Activated CD8-positive, alpha-beta T cell treated with anti-CD3 and anti-CD28 coated beads for 36 hours (primary cell): ENCODE measurements around the gene ITPR1. TPM values are rescaled to one million over a fixed set of nuclear protein-coding genes. Genes with fewer than 3 reads are reported as not detected.

ENCODE experiments used
- ATAC-seq: fragments of 200-7000 bp; cut with Tn5 transposase; one replicate; pipeline ENCODE4 v1.10.0; 2021; ENCODE audit warnings: mild to moderate bottlenecking, moderate library complexity
- CTCF ChIA-PET: fragments of 350-600 bp; sonication (Branson Sonifier 250); formaldehyde crosslinking; loops from one replicate; lab custom pipeline; 2021; ENCODE audit warnings: antibody characterized with exemption; lab: Charles Lee
- POLR2A ChIA-PET: fragments of 350-600 bp; sonication (Branson Sonifier 250); formaldehyde crosslinking; loops from one replicate; lab custom pipeline; 2021; ENCODE audit warnings: antibody characterized with exemption; lab: Charles Lee
- DNase-seq: peaks from one replicate; pipeline ENCODE4 v3.0.0-alpha.2; 2020
- H3K27ac Mint-ChIP-seq: one replicate; pipeline ENCODE4 v1.8.0; 2021; ENCODE audit warnings: mild to moderate bottlenecking, mixed read lengths
- H3K27me3 Mint-ChIP-seq: one replicate; pipeline ENCODE4 v1.8.0; 2021; ENCODE audit warnings: mixed read lengths
- H3K36me3 Mint-ChIP-seq: one replicate; pipeline ENCODE4 v1.8.0; 2021; ENCODE audit warnings: low read depth, mixed read lengths
- H3K4me1 Mint-ChIP-seq: one replicate; pipeline ENCODE4 v1.8.0; 2021; ENCODE audit warnings: low read depth, mixed read lengths
- H3K4me3 Mint-ChIP-seq: one replicate; pipeline ENCODE4 v1.8.0; 2021; ENCODE audit warnings: mild to moderate bottlenecking, moderate library complexity, mixed read lengths
- H3K9me3 Mint-ChIP-seq: one replicate; pipeline ENCODE4 v1.8.0; 2021; ENCODE audit warnings: mixed read lengths
- CTCF ChIP-seq: fragments of 200-600 bp; IDR thresholded peaks from one replicate; pipeline ENCODE4 v1.8.0; 2022; ENCODE audit warnings: antibody characterized with exemption, mild to moderate bottlenecking
- intact Hi-C: fragments of 100-400 bp; cut with micrococcal nuclease; formaldehyde crosslinking; loops from one replicate; pipeline ENCODE4 v1.10.0; 2022
- total RNA-seq, 2 experiments: library from RNA; stranded (reverse); gene quantifications; one replicate each; pipeline ENCODE4 v1.2.3, GENCODE V29; 2021

ITPR1 gene
- total RNA-seq, 2 experiments from 2014 or later = 93.9 to 98.2 TPM

GRCh38 chr3:4515916-4516579 lies 22.9 kb downstream of the ITPR1 start:
- Mint-ChIP-seq H3K27me3 (no peaks in the 10 kb centered on the region), H3K27ac (no peak overlapping the region), H3K9me3 (no peaks in the 10 kb centered on the region), H3K4me3 (no peak overlapping the region), H3K36me3 (peaks cover 14% of the 10 kb centered on the region), H3K4me1 (peaks cover 60% of the 10 kb centered on the region)
- intact Hi-C loops = no loop called here
- ATAC-seq = no peak
- CTCF ChIA-PET = interaction anchor here (1.4 to 12.3 kb wide), 4 partner anchors 8 to 115 kb away, joined by 3 to 131 read pairs (median 3); no protein-coding TSS in a partner anchor
- no peak for TF ChIP-seq CTCF
- POLR2A ChIA-PET = interaction anchor here (5.4 kb wide), 1 partner anchor 22 kb away, joined by 36 read pairs; the partner anchor contains the start of gene ITPR1
- DNase-seq = no peak

GRCh38 chr3:4517093-4517492 lies 23.9 kb downstream of the ITPR1 start:
- H3K36me3 Mint-ChIP-seq = peaks cover 14% of the 10 kb centered on the region
- DNase-seq = no peak
- intact Hi-C loops = no loop called here
- peaks cover 56% of the 10 kb centered on the region for H3K4me1 Mint-ChIP-seq
- no peaks in the 10 kb centered on the region for H3K9me3 Mint-ChIP-seq
- no peaks in the 10 kb centered on the region for H3K27me3 Mint-ChIP-seq
- ChIA-PET POLR2A (interaction anchor here (0.7 to 5.4 kb wide), 3 partner anchors 10 to 23 kb away, joined by 3 to 36 read pairs (median 9); partner anchors contain the start of gene ITPR1), CTCF (interaction anchor here (1.3 to 12.3 kb wide), 5 partner anchors 8 to 166 kb away, joined by 3 to 131 read pairs (median 6); no protein-coding TSS in a partner anchor)
- no peak for TF ChIP-seq CTCF
- H3K27ac Mint-ChIP-seq = no peak overlapping the region
- ATAC-seq = no peak
- no peak overlapping the region for H3K4me3 Mint-ChIP-seq

- ATAC-seq (no peak), DNase-seq (no peak)
- peaks cover 18% of the 10 kb centered on the region for H3K36me3 Mint-ChIP-seq
- no peaks in the 10 kb centered on the region for H3K9me3 Mint-ChIP-seq
- H3K4me1 Mint-ChIP-seq = peaks cover 50% of the 10 kb centered on the region
- no peak for TF ChIP-seq CTCF
- POLR2A ChIA-PET = interaction anchor here (2.2 to 5.4 kb wide), 2 partner anchors 12 to 24 kb away, joined by 9 to 36 read pairs; partner anchors contain the start of gene ITPR1
- intact Hi-C loops = no loop called here
- CTCF ChIA-PET = interaction anchor here (0.8 to 12.3 kb wide), 9 partner anchors 9 to 194 kb away, joined by 3 to 131 read pairs (median 6); no protein-coding TSS in a partner anchor
- H3K4me3 Mint-ChIP-seq = no peak overlapping the region
- H3K27ac Mint-ChIP-seq = peak overlapping the region; percentile 55
- H3K27me3 Mint-ChIP-seq = no peaks in the 10 kb centered on the region
These were observed 24.6 kb downstream of the ITPR1 start for GRCh38 chr3:4517643-4518311.

- H3K27me3 Mint-ChIP-seq = no peaks in the 10 kb centered on the region
- DNase-seq = no peak
- no peak for TF ChIP-seq CTCF
- intact Hi-C loops = no loop called here
- ChIA-PET CTCF (interaction anchor here (1.2 to 12.3 kb wide), 15 partner anchors 8 to 191 kb away, joined by 3 to 131 read pairs (median 7); no protein-coding TSS in a partner anchor), POLR2A (interaction anchor here (0.8 to 5.4 kb wide), 3 partner anchors 9 to 26 kb away, joined by 3 to 36 read pairs (median 6); partner anchors contain the start of gene ITPR1)
- H3K36me3 Mint-ChIP-seq = peaks cover 27% of the 10 kb centered on the region
- ATAC-seq = no peak
- peaks cover 43% of the 10 kb centered on the region for H3K4me1 Mint-ChIP-seq
- H3K27ac Mint-ChIP-seq = peak overlapping the region; percentile 55
- no peak overlapping the region for H3K4me3 Mint-ChIP-seq
- no peaks in the 10 kb centered on the region for H3K9me3 Mint-ChIP-seq
These were observed 27.1 kb downstream of the ITPR1 start for GRCh38 chr3:4520033-4520816.
